T-helper 2 cell treated with Interferon-gamma antibody and Interleukin-4, amounts not matched to agents 5 μg/mL and 100 μg/mL, for 36 hours (primary cell): ENCODE data around the gene ALDOC.

ENCODE experiments used
- DNase-seq: peaks from one replicate; pipeline ENCODE4 v3.0.0; 2021; ENCODE audit warnings: low spot score
- H3K27ac Mint-ChIP-seq: one replicate; pipeline ENCODE4 v1.8.0; 2021; ENCODE audit warnings: mild to moderate bottlenecking, mixed read lengths
- H3K27me3 Mint-ChIP-seq: one replicate; pipeline ENCODE4 v1.8.0; 2021; ENCODE audit warnings: low read depth, mixed read lengths
- H3K36me3 Mint-ChIP-seq: one replicate; pipeline ENCODE4 v1.8.0; 2021; ENCODE audit warnings: low read depth, mixed read lengths
- H3K4me1 Mint-ChIP-seq: one replicate; pipeline ENCODE4 v1.8.0; 2021; ENCODE audit warnings: low read depth, mixed read lengths
- H3K4me3 Mint-ChIP-seq: one replicate; pipeline ENCODE4 v1.8.0; 2022; ENCODE audit warnings: mild to moderate bottlenecking, moderate library complexity, mixed read lengths
- H3K9me3 Mint-ChIP-seq: one replicate; pipeline ENCODE4 v1.8.0; 2021; ENCODE audit warnings: mixed read lengths

ALDOC gene

GRCh38 chr17:28575126-28575795 lies 1.4 kb downstream of the ALDOC start:
- Mint-ChIP-seq H3K9me3 (no peaks in the 10 kb centered on the region), H3K36me3 (peaks cover 56% of the 10 kb centered on the region), H3K4me1 (peaks cover 56% of the 10 kb centered on the region), H3K27me3 (no peaks in the 10 kb centered on the region), H3K4me3 (peak overlapping the region; percentile 96), H3K27ac (no peak overlapping the region)
- no peak for DNase-seq

GRCh38 chr17:28574526-28574925 lies 2.2 kb downstream of the ALDOC start:
- Mint-ChIP-seq H3K9me3 (no peaks in the 10 kb centered on the region), H3K4me3 (peak overlapping the region; percentile 35), H3K36me3 (peaks cover 55% of the 10 kb centered on the region), H3K27me3 (no peaks in the 10 kb centered on the region), H3K27ac (peak overlapping the region; percentile 5), H3K4me1 (peaks cover 55% of the 10 kb centered on the region)
- no peak for DNase-seq

GRCh38 chr17:28573966-28574480 lies 2.7 kb downstream of the ALDOC start:
- Mint-ChIP-seq H3K9me3 (no peaks in the 10 kb centered on the region), H3K36me3 (peaks cover 52% of the 10 kb centered on the region), H3K4me3 (peak overlapping the region; percentile 35), H3K27me3 (no peaks in the 10 kb centered on the region), H3K27ac (peak overlapping the region; percentile 5), H3K4me1 (peaks cover 52% of the 10 kb centered on the region)
- no peak for DNase-seq

- DNase-seq = no peak
- Mint-ChIP-seq H3K9me3 (no peaks in the 10 kb centered on the region), H3K27me3 (no peaks in the 10 kb centered on the region), H3K27ac (no peak overlapping the region), H3K4me3 (no peak overlapping the region), H3K4me1 (peaks cover 48% of the 10 kb centered on the region), H3K36me3 (peaks cover 49% of the 10 kb centered on the region)
Observed at GRCh38 chr17:28573521-28573920, 3.2 kb downstream of the ALDOC start.

GRCh38 chr17:28573040-28573380 lies 3.7 kb downstream of the ALDOC start:
- peaks cover 51% of the 10 kb centered on the region for H3K4me1 Mint-ChIP-seq
- DNase-seq = no peak
- H3K27ac Mint-ChIP-seq = peak overlapping the region; percentile 66
- peak overlapping the region; percentile 95 for H3K4me3 Mint-ChIP-seq
- no peaks in the 10 kb centered on the region for H3K9me3 Mint-ChIP-seq
- no peaks in the 10 kb centered on the region for H3K27me3 Mint-ChIP-seq
- peaks cover 47% of the 10 kb centered on the region for H3K36me3 Mint-ChIP-seq

GRCh38 chr17:28572259-28573039 lies 4.2 kb downstream of the ALDOC start:
- peaks cover 48% of the 10 kb centered on the region for H3K36me3 Mint-ChIP-seq
- H3K27me3 Mint-ChIP-seq = no peaks in the 10 kb centered on the region
- no peaks in the 10 kb centered on the region for H3K9me3 Mint-ChIP-seq
- DNase-seq = no peak
- peaks cover 56% of the 10 kb centered on the region for H3K4me1 Mint-ChIP-seq
- H3K27ac Mint-ChIP-seq = peak overlapping the region; percentile 89
- peak overlapping the region; percentile 95 for H3K4me3 Mint-ChIP-seq

- DNase-seq = peak; percentile 93
- Mint-ChIP-seq H3K4me1 (peaks cover 55% of the 10 kb centered on the region), H3K27me3 (no peaks in the 10 kb centered on the region), H3K4me3 (peak within 1 kb of the TSS; percentile 95), H3K9me3 (no peaks in the 10 kb centered on the region), H3K27ac (peak within 1 kb of the TSS; percentile 90), H3K36me3 (peaks cover 48% of the 10 kb centered on the region)
Observed at GRCh38 chr17:28571361-28572122, 5.2 kb downstream of the ALDOC start, which contains the start of gene PIGS. Gene PIGS, minus strand, starts transcription at chr17:28571524. Its CDS starts 28 bp downstream, at chr17:28571496.

- DNase-seq = peak; percentile 51
- Mint-ChIP-seq H3K27ac (peak overlapping the region; percentile 90), H3K27me3 (no peaks in the 10 kb centered on the region), H3K36me3 (peaks cover 46% of the 10 kb centered on the region), H3K4me3 (peak overlapping the region; percentile 95), H3K9me3 (no peaks in the 10 kb centered on the region), H3K4me1 (peaks cover 51% of the 10 kb centered on the region)
Observed at GRCh38 chr17:28570716-28571360, 5.9 kb downstream of the ALDOC start.

- peaks cover 44% of the 10 kb centered on the region for H3K36me3 Mint-ChIP-seq
- no peaks in the 10 kb centered on the region for H3K27me3 Mint-ChIP-seq
- no peak for DNase-seq
- no peaks in the 10 kb centered on the region for H3K9me3 Mint-ChIP-seq
- H3K27ac Mint-ChIP-seq = peak overlapping the region; percentile 56
- H3K4me3 Mint-ChIP-seq = peak overlapping the region; percentile 95
- H3K4me1 Mint-ChIP-seq = peaks cover 44% of the 10 kb centered on the region
Observed at GRCh38 chr17:28569446-28569845, 7.2 kb downstream of the ALDOC start.

GRCh38 chr17:28567604-28568003 lies 9.1 kb downstream of the ALDOC start:
- Mint-ChIP-seq H3K9me3 (no peaks in the 10 kb centered on the region), H3K4me1 (peaks cover 31% of the 10 kb centered on the region), H3K36me3 (peaks cover 38% of the 10 kb centered on the region), H3K27ac (peak overlapping the region; percentile 46), H3K27me3 (no peaks in the 10 kb centered on the region), H3K4me3 (peak overlapping the region; percentile 20)
- no peak for DNase-seq

- Mint-ChIP-seq H3K27me3 (no peaks in the 10 kb centered on the region), H3K9me3 (no peaks in the 10 kb centered on the region), H3K4me1 (peaks cover 13% of the 10 kb centered on the region), H3K4me3 (no peak overlapping the region), H3K36me3 (peaks cover 46% of the 10 kb centered on the region), H3K27ac (no peak overlapping the region)
- no peak for DNase-seq
Observed at GRCh38 chr17:28563475-28563874, 13.2 kb downstream of the ALDOC start.

GRCh38 chr17:28555022-28555421 lies 21.7 kb downstream of the ALDOC start:
- Mint-ChIP-seq H3K9me3 (no peaks in the 10 kb centered on the region), H3K36me3 (peaks cover 54% of the 10 kb centered on the region), H3K4me3 (no peak overlapping the region)

GRCh38 chr17:28554565-28554964 lies 22.1 kb downstream of the ALDOC start:
- no peak overlapping the region for H3K27ac Mint-ChIP-seq
- DNase-seq = no peak
- peaks cover 49% of the 10 kb centered on the region for H3K36me3 Mint-ChIP-seq
- no peaks in the 10 kb centered on the region for H3K9me3 Mint-ChIP-seq
- H3K27me3 Mint-ChIP-seq = no peaks in the 10 kb centered on the region
- no peak overlapping the region for H3K4me3 Mint-ChIP-seq
- H3K4me1 Mint-ChIP-seq = peaks cover 32% of the 10 kb centered on the region

More at GRCh38 chr17:28555022-28555421, 21.7 kb downstream of the ALDOC start:
- Mint-ChIP-seq H3K27me3 (no peaks in the 10 kb centered on the region), H3K4me1 (peaks cover 27% of the 10 kb centered on the region), H3K27ac (no peak overlapping the region)
- DNase-seq = no peak
